H9 (cell line): ENCODE results near the gene ITPK1. TPM values are rescaled to one million over a fixed set of nuclear protein-coding genes. Genes with fewer than 3 reads are reported as not detected.

Experiments
- DNase-seq: peaks from one replicate; pipeline ENCODE4 v3.0.0-alpha.2; 2017
- H2AFZ ChIP-seq: one replicate; pipeline ENCODE4 v1.6.1; 2013; ENCODE audit warnings: mild to moderate bottlenecking, low read length, control low read depth, moderate library complexity
- H2AK5ac ChIP-seq: 2 replicates; pipeline ENCODE4 v1.6.1; 2013; ENCODE audit warnings: low read length, control low read depth, mixed read lengths; ENCODE audit not compliant: insufficient read length
- H2BK120ac ChIP-seq: one replicate; pipeline ENCODE4 v1.6.1; 2013; ENCODE audit warnings: low read depth, mild to moderate bottlenecking, low read length, control low read depth, inconsistent platforms; ENCODE audit not compliant: poor library complexity, severe bottlenecking
- H2BK12ac ChIP-seq: 2 replicates; pipeline ENCODE4 v1.6.1; 2013; ENCODE audit warnings: low read length, control low read depth, mixed read lengths, low read depth; ENCODE audit not compliant: insufficient read length
- H2BK15ac ChIP-seq: 2 replicates; pipeline ENCODE4 v1.6.1; 2013; ENCODE audit warnings: low read depth, low read length, control low read depth
- H2BK20ac ChIP-seq: one replicate; pipeline ENCODE4 v1.6.1; 2013; ENCODE audit warnings: low read depth, mild to moderate bottlenecking, low read length, control low read depth, inconsistent platforms; ENCODE audit not compliant: poor library complexity, severe bottlenecking
- H2BK5ac ChIP-seq: 2 replicates; pipeline ENCODE4 v1.6.1; 2013; ENCODE audit warnings: low read length, control low read depth, mixed read lengths; ENCODE audit not compliant: insufficient read length
- H3K14ac ChIP-seq: 2 replicates; pipeline ENCODE4 v1.6.1; 2013; ENCODE audit warnings: low read length, control low read depth; ENCODE audit not compliant: insufficient read depth
- H3K18ac ChIP-seq: 2 replicates; pipeline ENCODE4 v1.6.1; 2013; ENCODE audit warnings: low read depth, mild to moderate bottlenecking, mixed read lengths, low read length, control low read depth; ENCODE audit not compliant: insufficient read length
- H3K23ac ChIP-seq: 2 replicates; pipeline ENCODE4 v1.6.1; 2013; ENCODE audit warnings: low read length, control low read depth, mixed read lengths, low read depth; ENCODE audit not compliant: insufficient read length
- H3K23me2 ChIP-seq: 2 replicates; pipeline ENCODE4 v1.6.1; 2013; ENCODE audit warnings: low read depth, mild to moderate bottlenecking, mixed read lengths, low read length, control low read depth; ENCODE audit not compliant: insufficient read length, poor library complexity, severe bottlenecking
- H3K27ac ChIP-seq: 2 replicates; pipeline ENCODE4 v1.5.1; 2013; ENCODE audit warnings: low read length, control low read depth, mixed read lengths, low read depth; ENCODE audit not compliant: insufficient read length
- H3K27me3 ChIP-seq: 2 replicates; pipeline ENCODE4 v1.6.1; 2013; ENCODE audit warnings: low read length, control low read depth, inconsistent platforms; ENCODE audit not compliant: insufficient read depth
- H3K4ac ChIP-seq: 2 replicates; pipeline ENCODE4 v1.6.1; 2013; ENCODE audit warnings: low read depth, mild to moderate bottlenecking, control low read depth, inconsistent platforms, low read length, moderate library complexity
- H3K4me1 ChIP-seq: 2 replicates; pipeline ENCODE4 v1.6.1; 2013; ENCODE audit warnings: low read length, control low read depth, inconsistent platforms; ENCODE audit not compliant: insufficient read depth
- H3K4me2 ChIP-seq: 2 replicates; pipeline ENCODE4 v1.6.1; 2013; ENCODE audit warnings: low read length, control low read depth, mixed read lengths; ENCODE audit not compliant: insufficient read length, insufficient read depth
- H3K56ac ChIP-seq: 2 replicates; pipeline ENCODE4 v1.6.1; 2013; ENCODE audit warnings: low read depth, mild to moderate bottlenecking, mixed read lengths, low read length, control low read depth; ENCODE audit not compliant: insufficient read length
- H3K79me1 ChIP-seq: 2 replicates; pipeline ENCODE4 v1.6.1; 2013; ENCODE audit warnings: low read depth, mild to moderate bottlenecking, moderate library complexity, low read length, control low read depth, inconsistent platforms; ENCODE audit not compliant: insufficient read depth, poor library complexity, severe bottlenecking
- H3K79me2 ChIP-seq: 2 replicates; pipeline ENCODE4 v1.6.1; 2013; ENCODE audit warnings: low read length, control low read depth, inconsistent platforms; ENCODE audit not compliant: insufficient read depth
- H3K9ac ChIP-seq: 2 replicates; pipeline ENCODE4 v1.6.1; 2013; ENCODE audit warnings: low read length, control low read depth, mixed read lengths; ENCODE audit not compliant: insufficient read length; ENCODE audit errors: extremely low read depth
- H3K9me3 ChIP-seq: one replicate; pipeline ENCODE4 v1.6.1; 2013; ENCODE audit warnings: low read depth, low read length, inconsistent platforms; ENCODE audit not compliant: control insufficient read depth
- H3T11ph ChIP-seq: one replicate; pipeline ENCODE4 v1.6.1; 2013; ENCODE audit warnings: mild to moderate bottlenecking, low read length, control low read depth, inconsistent platforms
- H4K20me1 ChIP-seq: one replicate; pipeline ENCODE4 v1.6.1; 2013; ENCODE audit not compliant: control insufficient read depth, insufficient read length, insufficient read depth
- H4K5ac ChIP-seq: 2 replicates; pipeline ENCODE4 v1.6.1; 2013; ENCODE audit warnings: low read depth, mild to moderate bottlenecking, mixed read lengths, low read length, control low read depth; ENCODE audit not compliant: insufficient read length
- H4K8ac ChIP-seq: replicated peaks from 2 replicates; pipeline ENCODE4 v1.6.1; 2013; ENCODE audit warnings: low read length, control low read depth, mixed read lengths, low read depth; ENCODE audit not compliant: insufficient read length
- H4K91ac ChIP-seq: 2 replicates; pipeline ENCODE4 v1.6.1; 2013; ENCODE audit warnings: low read depth, mild to moderate bottlenecking, moderate library complexity, mixed read lengths, low read length, control low read depth; ENCODE audit not compliant: insufficient read length
- H3K27ac Mint-ChIP-seq, 3 experiments: 2 replicates in 2 of 3; 3 replicates in 1 of 3; pipeline ENCODE4 v1.8.0; 2020 to 2021; ENCODE audit warnings: mixed read lengths in 3 of 3, mild to moderate bottlenecking in 1 of 3, moderate library complexity in 1 of 3
- H3K27me3 Mint-ChIP-seq: 2 replicates; pipeline ENCODE4 v1.8.0; 2021; ENCODE audit warnings: low read depth, mild to moderate bottlenecking, moderate library complexity, mixed read lengths
- H3K36me3 Mint-ChIP-seq, 3 experiments: 2 replicates in 2 of 3; 3 replicates in 1 of 3; pipeline ENCODE4 v1.8.0; 2020 to 2021; ENCODE audit warnings: low read depth in 3 of 3, mixed read lengths in 3 of 3; ENCODE audit not compliant: insufficient read depth in 1 of 3
- H3K4me1 Mint-ChIP-seq, 2 experiments: 2 replicates each; pipeline ENCODE4 v1.8.0; 2020; ENCODE audit warnings: mixed read lengths in 2 of 2
- H3K4me3 Mint-ChIP-seq, 2 experiments: 2 replicates in 1 of 2; 3 replicates in 1 of 2; pipeline ENCODE4 v1.8.0; 2020 to 2021; ENCODE audit warnings: mild to moderate bottlenecking in 2 of 2, mixed read lengths in 2 of 2, moderate library complexity in 1 of 2
- H3K9me3 Mint-ChIP-seq, 2 experiments: 2 replicates in 1 of 2; 3 replicates in 1 of 2; pipeline ENCODE4 v1.8.0; 2020; ENCODE audit warnings: mild to moderate bottlenecking in 2 of 2, mixed read lengths in 2 of 2, moderate library complexity in 1 of 2
- CTCF ChIP-seq: fragments of 200-600 bp; sonication (generic); conservative IDR thresholded peaks from 3 replicates; pipeline ENCODE4 v1.8.0; 2021; ENCODE audit warnings: antibody characterized with exemption, mild to moderate bottlenecking
- WGBS: extraction: QIAGEN DNeasy Blood & Tissue Kit; methylation state at CpG from one replicate; pipeline ENCODE4 v1.1.7; 2013; ENCODE audit warnings: missing lambda C conversion rate, low lambda C conversion rate, mixed read lengths; ENCODE audit not compliant: insufficient read length; ENCODE audit errors: extremely low coverage; 5-methylcytosine and 5-hydroxymethylcytosine counted together
- total RNA-seq: library from RNA; stranded (reverse); gene quantifications from 2 replicates; pipeline ENCODE4 v1.2.1, GENCODE V29; 2021

The ITPK1 gene
- total RNA-seq, 1 experiment from 2014 or later = 92.7 TPM

GRCh38 chr14:92890830-92891588, 224.7 kb downstream of the ITPK1 start:
- H2AK5ac ChIP-seq = no peak overlapping the region
- H3K18ac ChIP-seq = no peak overlapping the region
- H3T11ph ChIP-seq = no peak overlapping the region
- no peak overlapping the region for H2BK120ac ChIP-seq
- no peaks in the 10 kb centered on the region for H3K23me2 ChIP-seq
- no peaks in the 10 kb centered on the region for H3K4me1 ChIP-seq
- H3K79me2 ChIP-seq = no peaks in the 10 kb centered on the region
- H3K23ac ChIP-seq = no peak overlapping the region
- H3K4me2 ChIP-seq = no peak overlapping the region
- peaks cover 25% of the 10 kb centered on the region for H3K27me3 Mint-ChIP-seq
- no peaks in the 10 kb centered on the region; a peak in 1 of 7 replicates for H3K36me3 Mint-ChIP-seq
- H3K4me1 Mint-ChIP-seq = no peaks in the 10 kb centered on the region
- no peak overlapping the region for H3K14ac ChIP-seq
- no peaks in the 10 kb centered on the region for H3K9me3 ChIP-seq
- H2BK20ac ChIP-seq = no peak overlapping the region
- H3K27ac Mint-ChIP-seq = no peak overlapping the region
- H3K9ac ChIP-seq = no peak overlapping the region
- no peak overlapping the region for H3K4ac ChIP-seq
- H3K27ac ChIP-seq = no peak overlapping the region
- H4K91ac ChIP-seq = no peak overlapping the region
- no peaks in the 10 kb centered on the region for H3K79me1 ChIP-seq
- no peak overlapping the region for H2BK5ac ChIP-seq
- peaks cover 0 to 2% of the 10 kb centered on the region in 2 experiments; a peak in 3 of 5 replicates for H3K9me3 Mint-ChIP-seq
- no peak overlapping the region for H2AFZ ChIP-seq
- H4K5ac ChIP-seq = no peak overlapping the region
- H3K4me3 Mint-ChIP-seq = no peak overlapping the region
- 100% methylated on average over 1 of the region's 7 CpGs for WGBS
- H2BK15ac ChIP-seq = no peak overlapping the region
- H2BK12ac ChIP-seq = no peak overlapping the region
- no peaks in the 10 kb centered on the region for H3K27me3 ChIP-seq
- H4K20me1 ChIP-seq = no peaks in the 10 kb centered on the region
- DNase-seq = no peak
- no peak overlapping the region for H3K56ac ChIP-seq
- TF ChIP-seq CTCF = no peak
- no peak overlapping the region for H4K8ac ChIP-seq
